Fibroblast of skin of abdomen (primary cell): ENCODE measurements around the gene FOLR1.
A peak's percentile ranks its signal among the peaks of the same experiment; 100 is the strongest.
"Not testable (repeated sequence)": the region's sequence is repeated elsewhere in the genome, so short reads cannot be mapped to it uniquely, and the experiment has no call there.

Experiments
- DNase-seq: peaks from one replicate; pipeline ENCODE4 v3.0.0-alpha.2; 2013

FOLR1 gene

GRCh38 chr11:72181553-72181958, 10.4 kb upstream of the FOLR1 start:
- DNase-seq: not testable (repeated sequence)

GRCh38 chr11:72188267-72188666, 3.7 kb upstream of the FOLR1 start:
- DNase-seq: no peak

GRCh38 chr11:72189455-72190250, 2.3 kb upstream of the FOLR1 start:
- no peak for DNase-seq

- no peak for DNase-seq
Observed at GRCh38 chr11:72190631-72191071, 1.3 kb upstream of the FOLR1 start.

GRCh38 chr11:72195518-72196270, 3.8 kb downstream of the FOLR1 start:
- no peak for DNase-seq

GRCh38 chr11:72201445-72201844, 9.5 kb downstream of the FOLR1 start:
- not testable (repeated sequence) for DNase-seq

- DNase-seq: no peak
Observed at GRCh38 chr11:72202571-72202970, 10.6 kb downstream of the FOLR1 start.

GRCh38 chr11:72203163-72203562, 11.2 kb downstream of the FOLR1 start:
- DNase-seq: no peak

GRCh38 chr11:72204886-72205285, 12.9 kb downstream of the FOLR1 start:
- no peak for DNase-seq

GRCh38 chr11:72206794-72207193, 14.9 kb downstream of the FOLR1 start:
- not testable (repeated sequence) for DNase-seq

GRCh38 chr11:72208281-72208680, 16.3 kb downstream of the FOLR1 start:
- DNase-seq: no peak

GRCh38 chr11:72209101-72209500, 17.2 kb downstream of the FOLR1 start:
- DNase-seq: no peak

- no peak for DNase-seq
Observed at GRCh38 chr11:72216638-72217037, 24.7 kb downstream of the FOLR1 start, which contains the start of gene FOLR2. TSS of gene FOLR2 (plus strand) at chr11:72216794. CDS start at chr11:72218585, 1,791 bp downstream.

GRCh38 chr11:72217841-72218240, 25.9 kb downstream of the FOLR1 start:
- DNase-seq: no peak

GRCh38 chr11:72218251-72218745, 26.4 kb downstream of the FOLR1 start:
- DNase-seq: no peak

GRCh38 chr11:72220696-72221363, 28.9 kb downstream of the FOLR1 start:
- no peak for DNase-seq

GRCh38 chr11:72221386-72222075, 29.6 kb downstream of the FOLR1 start:
- DNase-seq: no peak

- DNase-seq: no peak
Observed at GRCh38 chr11:72222106-72222891, 30.4 kb downstream of the FOLR1 start.

- DNase-seq: peak; percentile 95
Observed at GRCh38 chr11:72222907-72223614, 31.1 kb downstream of the FOLR1 start.
